Measurements from ENCODE around the gene TNS4. TPM values are rescaled to one million over a fixed set of nuclear protein-coding genes. Genes with fewer than 3 reads are reported as not detected.

The TNS4 gene
- total RNA-seq, 1 donor from 2014 or later = not detected

GRCh38 chr17:40431231-40431602 lies 70.2 kb downstream of the TNS4 start:
- DNase-seq = no peak

- no peak for DNase-seq
Observed at GRCh38 chr17:40430272-40431230, 70.9 kb downstream of the TNS4 start.

GRCh38 chr17:40427002-40427491 lies 74.4 kb downstream of the TNS4 start:
- DNase-seq = no peak

Other genes with a start within 250 kb of the TNS4 start
- gene CDC6, start 213.7 kb downstream of the TNS4 start, total RNA-seq = 16.8 and 33.6 TPM in 2 replicates
- gene RARA, start 192.4 kb downstream of the TNS4 start, total RNA-seq = 9.7 and 13.6 TPM in 2 replicates
- gene GJD3, start 136.9 kb downstream of the TNS4 start, total RNA-seq = 3.7 and 4.3 TPM in 2 replicates
- 39.3 and 152 TPM in 2 replicates for gene TOP2A, start 83.7 kb downstream of the TNS4 start, total RNA-seq
- gene IGFBP4, start 58.2 kb downstream of the TNS4 start, total RNA-seq = 375 and 706 TPM in 2 replicates
- gene CCR7, start 63.8 kb upstream of the TNS4 start, total RNA-seq = under 0.01 and 0.33 TPM in 2 replicates
- gene SMARCE1, start 146.2 kb upstream of the TNS4 start, total RNA-seq = 91.9 and 102 TPM in 2 replicates
- gene KRT222, start 163.6 kb upstream of the TNS4 start, total RNA-seq = 0.34 and 0.79 TPM in 2 replicates
- not detected in 2 replicates for gene KRT24, start 202.1 kb upstream of the TNS4 start, total RNA-seq

All from dermis blood vessel endothelial cell (primary cell).